ENCODE measurements around the gene AZU1. TPM values are rescaled to one million over a fixed set of nuclear protein-coding genes. Genes with fewer than 3 reads are reported as not detected.

Gene AZU1
- total RNA-seq, 1 donor from 2014 or later: not detected

- peak; percentile 72 for DNase-seq
- H3K4me3 Mint-ChIP-seq: peak overlapping the region; percentile 78
Observed at GRCh38 chr19:801030-801860, 26.4 kb upstream of the AZU1 start.

GRCh38 chr19:801861-802497 is 25.7 kb upstream of the AZU1 start:
- Mint-ChIP-seq H3K27ac (peak overlapping the region; percentile 20), H3K9me3 (no peaks in the 10 kb centered on the region), H3K36me3 (ENCODE audit: low read depth) (peaks cover 63% of the 10 kb centered on the region), H3K27me3 (peaks cover under 1% of the 10 kb centered on the region), H3K4me3 (peak overlapping the region; percentile 78), H3K4me1 (peaks cover 27% of the 10 kb centered on the region)
- no peak for DNase-seq
- intact Hi-C loops (cut with micrococcal nuclease): no loop called here

More at GRCh38 chr19:801030-801860, 26.4 kb upstream of the AZU1 start:
- H3K36me3 Mint-ChIP-seq (ENCODE audit: low read depth): peaks cover 61% of the 10 kb centered on the region
- peak overlapping the region; percentile 63 for H3K27ac Mint-ChIP-seq
- peaks cover 31% of the 10 kb centered on the region for H3K4me1 Mint-ChIP-seq
- no peaks in the 10 kb centered on the region for H3K9me3 Mint-ChIP-seq
- intact Hi-C loops (cut with micrococcal nuclease): no loop called here
- H3K27me3 Mint-ChIP-seq: peaks cover 1% of the 10 kb centered on the region

- H3K9me3 Mint-ChIP-seq: no peaks in the 10 kb centered on the region
- DNase-seq: no peak
- H3K27ac Mint-ChIP-seq: no peak overlapping the region
- intact Hi-C loops (cut with micrococcal nuclease): no loop called here
- H3K36me3 Mint-ChIP-seq (ENCODE audit: low read depth): peaks cover 68% of the 10 kb centered on the region
- H3K27me3 Mint-ChIP-seq: no peaks in the 10 kb centered on the region
- peaks cover 30% of the 10 kb centered on the region for H3K4me1 Mint-ChIP-seq
- H3K4me3 Mint-ChIP-seq: peak overlapping the region; percentile 54
Observed at GRCh38 chr19:802498-803098, 25.0 kb upstream of the AZU1 start.

GRCh38 chr19:803099-803561 is 24.5 kb upstream of the AZU1 start:
- H3K9me3 Mint-ChIP-seq: no peaks in the 10 kb centered on the region
- intact Hi-C loops (cut with micrococcal nuclease): no loop called here
- no peak overlapping the region for H3K4me3 Mint-ChIP-seq
- DNase-seq: no peak
- peaks cover 74% of the 10 kb centered on the region for H3K36me3 Mint-ChIP-seq (ENCODE audit: low read depth)
- no peaks in the 10 kb centered on the region for H3K27me3 Mint-ChIP-seq
- peak overlapping the region; percentile 71 for H3K27ac Mint-ChIP-seq
- H3K4me1 Mint-ChIP-seq: peaks cover 32% of the 10 kb centered on the region

GRCh38 chr19:803686-804418 is 23.8 kb upstream of the AZU1 start:
- Mint-ChIP-seq H3K36me3 (ENCODE audit: low read depth) (peaks cover 69% of the 10 kb centered on the region), H3K27me3 (no peaks in the 10 kb centered on the region), H3K27ac (no peak overlapping the region), H3K4me1 (peaks cover 32% of the 10 kb centered on the region), H3K9me3 (no peaks in the 10 kb centered on the region), H3K4me3 (no peak overlapping the region)
- DNase-seq: no peak
- intact Hi-C loops (cut with micrococcal nuclease): no loop called here

- Mint-ChIP-seq H3K27ac (no peak overlapping the region), H3K9me3 (no peaks in the 10 kb centered on the region), H3K4me1 (peaks cover 26% of the 10 kb centered on the region), H3K36me3 (ENCODE audit: low read depth) (peaks cover 67% of the 10 kb centered on the region), H3K27me3 (no peaks in the 10 kb centered on the region), H3K4me3 (no peak overlapping the region)
- intact Hi-C loops (cut with micrococcal nuclease): no loop called here
- no peak for DNase-seq
Observed at GRCh38 chr19:804419-805165, 23.0 kb upstream of the AZU1 start.

GRCh38 chr19:805166-805551 is 22.5 kb upstream of the AZU1 start:
- no peak overlapping the region for H3K4me3 Mint-ChIP-seq
- intact Hi-C loops (cut with micrococcal nuclease): no loop called here
- H3K36me3 Mint-ChIP-seq (ENCODE audit: low read depth): peaks cover 64% of the 10 kb centered on the region
- H3K27ac Mint-ChIP-seq: no peak overlapping the region
- no peak for DNase-seq
- H3K9me3 Mint-ChIP-seq: no peaks in the 10 kb centered on the region
- H3K27me3 Mint-ChIP-seq: no peaks in the 10 kb centered on the region
- H3K4me1 Mint-ChIP-seq: peaks cover 21% of the 10 kb centered on the region

GRCh38 chr19:805600-806550 is 21.8 kb upstream of the AZU1 start:
- Mint-ChIP-seq H3K4me3 (no peak overlapping the region), H3K36me3 (ENCODE audit: low read depth) (peaks cover 61% of the 10 kb centered on the region), H3K4me1 (peaks cover 16% of the 10 kb centered on the region), H3K27me3 (no peaks in the 10 kb centered on the region), H3K27ac (no peak overlapping the region), H3K9me3 (no peaks in the 10 kb centered on the region)
- intact Hi-C loops (cut with micrococcal nuclease): no loop called here
- no peak for DNase-seq

GRCh38 chr19:806815-807421 is 20.7 kb upstream of the AZU1 start:
- intact Hi-C loops (cut with micrococcal nuclease): no loop called here
- Mint-ChIP-seq H3K9me3 (no peaks in the 10 kb centered on the region), H3K4me3 (no peak overlapping the region), H3K27me3 (no peaks in the 10 kb centered on the region), H3K4me1 (peaks cover 12% of the 10 kb centered on the region), H3K27ac (no peak overlapping the region), H3K36me3 (ENCODE audit: low read depth) (peaks cover 60% of the 10 kb centered on the region)
- no peak for DNase-seq

GRCh38 chr19:807627-808422 is 19.8 kb upstream of the AZU1 start:
- Mint-ChIP-seq H3K4me3 (no peak overlapping the region), H3K4me1 (peaks cover 7% of the 10 kb centered on the region), H3K9me3 (no peaks in the 10 kb centered on the region), H3K27me3 (no peaks in the 10 kb centered on the region), H3K36me3 (ENCODE audit: low read depth) (peaks cover 54% of the 10 kb centered on the region), H3K27ac (no peak overlapping the region)
- DNase-seq: no peak
- intact Hi-C loops (cut with micrococcal nuclease): no loop called here

GRCh38 chr19:808423-808775 is 19.2 kb upstream of the AZU1 start:
- Mint-ChIP-seq H3K27ac (no peak overlapping the region), H3K9me3 (no peaks in the 10 kb centered on the region), H3K36me3 (ENCODE audit: low read depth) (peaks cover 53% of the 10 kb centered on the region), H3K27me3 (no peaks in the 10 kb centered on the region), H3K4me3 (no peak overlapping the region), H3K4me1 (peaks cover 6% of the 10 kb centered on the region)
- no peak for DNase-seq
- intact Hi-C loops (cut with micrococcal nuclease): no loop called here

Data from activated CD4-positive, alpha-beta T cell treated with anti-CD3 and anti-CD28 coated beads, Interleukin-2, amount 10 ng/mL, durations not matched to agents 24 days and 14 days (primary cell).